HepG2 (cell line): ENCODE measurements around the gene MRPL14. TPM values are rescaled to one million over a fixed set of nuclear protein-coding genes. Genes with fewer than 3 reads are reported as not detected.

Experiments used
- BHLHE40 ChIP-seq: IDR thresholded peaks from 2 replicates; pipeline ENCODE4 v1.6.1; 2011; ENCODE audit warnings: low read length, improper control_type of control experiment
- DMAP1 ChIP-seq: IDR thresholded peaks from 2 replicates; pipeline ENCODE4 v1.6.1; 2016
- HNRNPK ChIP-seq: fragments of 200-400 bp; formaldehyde crosslinking; IDR thresholded peaks from 2 replicates; pipeline ENCODE4 v1.6.1; 2018; ENCODE audit warnings: low read length, low read depth, moderate library complexity, mild to moderate bottlenecking; ENCODE audit not compliant: poor library complexity, severe bottlenecking
- HOXA3 ChIP-seq: sonication (generic); formaldehyde crosslinking; IDR thresholded peaks from 2 replicates; pipeline ENCODE4 v1.5.0; 2020; ENCODE audit warnings: missing genetic modification reagents
- KAT8 ChIP-seq: IDR thresholded peaks from 2 replicates; pipeline ENCODE4 v1.6.1; 2016; ENCODE audit warnings: missing genetic modification reagents, missing compliant biosample characterization
- NKX3-1 ChIP-seq: sonication (generic); formaldehyde crosslinking; IDR thresholded peaks from 2 replicates; pipeline ENCODE4 v1.5.0; 2020; ENCODE audit warnings: missing genetic modification reagents
- RBFOX2 ChIP-seq: fragments of 200-400 bp; formaldehyde crosslinking; IDR thresholded peaks from 2 replicates; pipeline ENCODE4 v1.6.1; 2017; ENCODE audit warnings: low read depth, mild to moderate bottlenecking, low read length
- polyA plus RNA-seq, 8 experiments: library from polyadenylated mRNA; depleted of rRNA in 3 of 8; stranded (reverse) in 7 of 8; unstranded in 1 of 8; fragments of >200 nt; fragmentation: Illumina TruSeq in 4 of 8; extraction: Trizol in 4 of 8; gene quantifications; 2 replicates each; pipeline versions ENCODE4 v1.2.1 to v1.2.3, GENCODE V29; 2011 to 2016; ENCODE audit warnings: low read depth in 4 of 8, missing spikeins in 1 of 8, mixed read lengths in 1 of 8; ENCODE audit not compliant: insufficient read depth in 1 of 8
- total RNA-seq, 5 experiments: library from RNA; depleted of rRNA; stranded (reverse); fragments of >200 nt; fragmentation: Illumina TruSeq; extraction: Trizol; gene quantifications; 2 replicates each; pipeline ENCODE4 v1.2.3, GENCODE V29; 2016; ENCODE audit warnings: low read depth in 1 of 5
- TF ChIP-seq, protein P1 (sequence below): sonication (generic); formaldehyde crosslinking; IDR thresholded peaks from 2 replicates; pipeline ENCODE4 v1.4.0; 2020; ENCODE audit warnings: missing genetic modification reagents
- TF ChIP-seq, protein P2 (sequence below): sonication (generic); formaldehyde crosslinking; IDR thresholded peaks from 2 replicates; pipeline ENCODE4 v1.4.0; 2020; ENCODE audit warnings: missing genetic modification reagents
- TF ChIP-seq, protein P3 (sequence below): sonication (generic); formaldehyde crosslinking; IDR thresholded peaks from 2 replicates; pipeline ENCODE4 v1.8.1; 2023; ENCODE audit warnings: mild to moderate bottlenecking, missing genetic modification reagents, borderline replicate concordance
- TF ChIP-seq, protein P4 (sequence below): IDR thresholded peaks from 2 replicates; pipeline ENCODE4 v1.6.1; 2016; ENCODE audit warnings: missing biosample characterization, missing genetic modification reagents, low read depth
- TF ChIP-seq, protein P5 (sequence below): sonication (generic); formaldehyde crosslinking; IDR thresholded peaks from 2 replicates; pipeline ENCODE4 v1.4.0; 2020; ENCODE audit warnings: low read depth, mild to moderate bottlenecking, missing genetic modification reagents
- TF ChIP-seq, protein P6 (sequence below): sonication (generic); formaldehyde crosslinking; IDR thresholded peaks from 2 replicates; pipeline ENCODE4 v1.4.0; 2020; ENCODE audit warnings: missing genetic modification reagents
- TF ChIP-seq, protein P7 (sequence below): sonication (generic); formaldehyde crosslinking; IDR thresholded peaks from 2 replicates; pipeline ENCODE4 v1.8.1; 2022; ENCODE audit warnings: low read depth, mild to moderate bottlenecking, missing genetic modification reagents

Gene MRPL14
- total and polyA plus RNA-seq, 2 of the 13 experiments (the other 11 are each of a cell fraction or from before 2014, with no cell fraction given) = 157 to 178 TPM

DNA sequence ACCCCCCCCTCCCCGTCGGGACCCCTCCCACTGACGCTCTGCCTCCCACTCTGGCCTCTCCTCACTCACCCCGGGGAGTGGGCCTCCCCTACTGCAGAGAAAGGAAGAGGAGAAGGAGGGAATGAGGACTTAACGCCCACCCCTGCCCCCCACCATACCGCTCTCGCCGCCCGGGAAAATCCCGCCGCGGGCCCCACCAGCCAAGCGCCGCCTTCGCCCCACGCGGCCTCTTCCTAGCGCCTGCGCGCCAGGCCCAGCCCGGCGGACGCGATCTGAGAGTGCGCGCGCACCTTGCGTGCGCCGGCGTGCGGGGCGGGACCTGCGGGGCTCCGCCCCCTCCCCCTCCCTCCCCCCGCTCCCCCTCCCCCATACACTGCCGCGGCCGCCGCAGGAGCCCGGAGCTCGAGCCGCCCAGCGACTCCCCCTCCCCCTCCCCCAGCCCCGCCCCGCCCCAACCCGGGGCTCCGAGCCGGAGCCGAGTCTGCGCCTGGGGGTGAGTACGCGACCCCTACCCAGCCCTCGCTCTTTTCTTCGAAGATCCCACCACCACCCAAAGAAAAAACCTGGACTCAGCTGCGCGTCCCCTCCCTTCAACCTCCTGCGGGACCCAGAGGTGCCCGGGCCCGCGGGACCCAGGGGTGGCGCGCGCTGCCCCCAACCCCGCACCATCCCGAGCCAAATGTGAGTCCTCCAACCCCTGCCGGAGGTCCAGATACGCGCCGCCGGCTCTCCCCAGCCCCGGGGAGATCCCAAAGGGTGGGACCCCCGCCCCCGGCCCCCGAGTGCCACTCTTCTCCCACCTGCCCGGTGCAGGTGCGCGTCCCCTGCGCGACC, at the start of gene MRPL14, which contains the start of gene TMEM63B (continued):
- peak; percentile 100 for TF ChIP-seq HNRNPK
- TF ChIP-seq, protein P1, sequence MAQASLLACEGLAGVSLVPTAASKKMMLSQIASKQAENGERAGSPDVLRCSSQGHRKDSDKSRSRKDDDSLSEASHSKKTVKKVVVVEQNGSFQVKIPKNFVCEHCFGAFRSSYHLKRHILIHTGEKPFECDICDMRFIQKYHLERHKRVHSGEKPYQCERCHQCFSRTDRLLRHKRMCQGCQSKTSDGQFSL (CRISPR knock-in tag) = peak; percentile 84
- TF ChIP-seq, protein P2, sequence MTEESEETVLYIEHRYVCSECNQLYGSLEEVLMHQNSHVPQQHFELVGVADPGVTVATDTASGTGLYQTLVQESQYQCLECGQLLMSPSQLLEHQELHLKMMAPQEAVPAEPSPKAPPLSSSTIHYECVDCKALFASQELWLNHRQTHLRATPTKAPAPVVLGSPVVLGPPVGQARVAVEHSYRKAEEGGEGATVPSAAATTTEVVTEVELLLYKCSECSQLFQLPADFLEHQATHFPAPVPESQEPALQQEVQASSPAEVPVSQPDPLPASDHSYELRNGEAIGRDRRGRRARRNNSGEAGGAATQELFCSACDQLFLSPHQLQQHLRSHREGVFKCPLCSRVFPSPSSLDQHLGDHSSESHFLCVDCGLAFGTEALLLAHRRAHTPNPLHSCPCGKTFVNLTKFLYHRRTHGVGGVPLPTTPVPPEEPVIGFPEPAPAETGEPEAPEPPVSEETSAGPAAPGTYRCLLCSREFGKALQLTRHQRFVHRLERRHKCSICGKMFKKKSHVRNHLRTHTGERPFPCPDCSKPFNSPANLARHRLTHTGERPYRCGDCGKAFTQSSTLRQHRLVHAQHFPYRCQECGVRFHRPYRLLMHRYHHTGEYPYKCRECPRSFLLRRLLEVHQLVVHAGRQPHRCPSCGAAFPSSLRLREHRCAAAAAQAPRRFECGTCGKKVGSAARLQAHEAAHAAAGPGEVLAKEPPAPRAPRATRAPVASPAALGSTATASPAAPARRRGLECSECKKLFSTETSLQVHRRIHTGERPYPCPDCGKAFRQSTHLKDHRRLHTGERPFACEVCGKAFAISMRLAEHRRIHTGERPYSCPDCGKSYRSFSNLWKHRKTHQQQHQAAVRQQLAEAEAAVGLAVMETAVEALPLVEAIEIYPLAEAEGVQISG (CRISPR knock-in tag) = peak; percentile 65
- TF ChIP-seq, protein P3, sequence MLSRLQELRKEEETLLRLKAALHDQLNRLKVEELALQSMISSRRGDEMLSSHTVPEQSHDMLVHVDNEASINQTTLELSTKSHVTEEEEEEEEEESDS (CRISPR knock-in tag) = no peak
- TF ChIP-seq, protein P4, sequence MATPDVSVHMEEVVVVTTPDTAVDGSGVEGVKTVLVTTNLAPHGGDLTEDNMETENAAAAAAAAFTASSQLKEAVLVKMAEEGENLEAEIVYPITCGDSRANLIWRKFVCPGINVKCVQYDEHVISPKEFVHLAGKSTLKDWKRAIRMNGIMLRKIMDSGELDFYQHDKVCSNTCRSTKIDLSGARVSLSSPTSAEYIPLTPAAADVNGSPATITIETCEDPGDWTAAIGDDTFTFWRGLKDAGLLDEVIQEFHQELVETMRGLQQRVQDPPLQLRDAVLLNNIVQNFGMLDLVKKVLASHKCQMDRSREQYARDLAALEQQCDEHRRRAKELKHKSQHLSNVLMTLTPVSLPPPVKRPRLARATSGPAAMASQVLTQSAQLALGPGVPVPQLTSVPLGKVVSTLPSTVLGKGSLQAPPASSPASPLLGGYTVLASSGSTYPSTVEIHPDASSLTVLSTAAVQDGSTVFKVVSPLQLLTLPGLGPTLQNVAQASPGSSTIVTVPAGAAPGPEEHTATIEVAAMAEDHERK (CRISPR knock-in tag) = peak; percentile 76
- TF ChIP-seq KAT8 = peak; percentile 43; the same call in 1 of the 2 replicates
- peak; percentile 87 for TF ChIP-seq RBFOX2
- TF ChIP-seq, protein P5, sequence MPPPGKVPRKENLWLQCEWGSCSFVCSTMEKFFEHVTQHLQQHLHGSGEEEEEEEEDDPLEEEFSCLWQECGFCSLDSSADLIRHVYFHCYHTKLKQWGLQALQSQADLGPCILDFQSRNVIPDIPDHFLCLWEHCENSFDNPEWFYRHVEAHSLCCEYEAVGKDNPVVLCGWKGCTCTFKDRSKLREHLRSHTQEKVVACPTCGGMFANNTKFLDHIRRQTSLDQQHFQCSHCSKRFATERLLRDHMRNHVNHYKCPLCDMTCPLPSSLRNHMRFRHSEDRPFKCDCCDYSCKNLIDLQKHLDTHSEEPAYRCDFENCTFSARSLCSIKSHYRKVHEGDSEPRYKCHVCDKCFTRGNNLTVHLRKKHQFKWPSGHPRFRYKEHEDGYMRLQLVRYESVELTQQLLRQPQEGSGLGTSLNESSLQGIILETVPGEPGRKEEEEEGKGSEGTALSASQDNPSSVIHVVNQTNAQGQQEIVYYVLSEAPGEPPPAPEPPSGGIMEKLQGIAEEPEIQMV = peak; percentile 79
- peak; percentile 51 for TF ChIP-seq DMAP1 (CRISPR knock-in tag)
- TF ChIP-seq, protein P6, sequence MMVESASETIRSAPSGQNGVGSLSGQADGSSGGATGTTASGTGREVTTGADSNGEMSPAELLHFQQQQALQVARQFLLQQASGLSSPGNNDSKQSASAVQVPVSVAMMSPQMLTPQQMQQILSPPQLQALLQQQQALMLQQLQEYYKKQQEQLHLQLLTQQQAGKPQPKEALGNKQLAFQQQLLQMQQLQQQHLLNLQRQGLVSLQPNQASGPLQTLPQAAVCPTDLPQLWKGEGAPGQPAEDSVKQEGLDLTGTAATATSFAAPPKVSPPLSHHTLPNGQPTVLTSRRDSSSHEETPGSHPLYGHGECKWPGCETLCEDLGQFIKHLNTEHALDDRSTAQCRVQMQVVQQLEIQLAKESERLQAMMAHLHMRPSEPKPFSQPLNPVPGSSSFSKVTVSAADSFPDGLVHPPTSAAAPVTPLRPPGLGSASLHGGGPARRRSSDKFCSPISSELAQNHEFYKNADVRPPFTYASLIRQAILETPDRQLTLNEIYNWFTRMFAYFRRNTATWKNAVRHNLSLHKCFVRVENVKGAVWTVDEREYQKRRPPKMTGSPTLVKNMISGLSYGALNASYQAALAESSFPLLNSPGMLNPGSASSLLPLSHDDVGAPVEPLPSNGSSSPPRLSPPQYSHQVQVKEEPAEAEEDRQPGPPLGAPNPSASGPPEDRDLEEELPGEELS (CRISPR knock-in tag) = peak; percentile 23; the same call in 1 of the 2 replicates
- TF ChIP-seq NKX3-1 = 0 out of 2 replicates have a peak, but pooled peaks have one; percentile 69
- TF ChIP-seq HOXA3 (CRISPR knock-in tag) = peak; percentile 62; the same call in 1 of the 2 replicates
- TF ChIP-seq, protein P7, sequence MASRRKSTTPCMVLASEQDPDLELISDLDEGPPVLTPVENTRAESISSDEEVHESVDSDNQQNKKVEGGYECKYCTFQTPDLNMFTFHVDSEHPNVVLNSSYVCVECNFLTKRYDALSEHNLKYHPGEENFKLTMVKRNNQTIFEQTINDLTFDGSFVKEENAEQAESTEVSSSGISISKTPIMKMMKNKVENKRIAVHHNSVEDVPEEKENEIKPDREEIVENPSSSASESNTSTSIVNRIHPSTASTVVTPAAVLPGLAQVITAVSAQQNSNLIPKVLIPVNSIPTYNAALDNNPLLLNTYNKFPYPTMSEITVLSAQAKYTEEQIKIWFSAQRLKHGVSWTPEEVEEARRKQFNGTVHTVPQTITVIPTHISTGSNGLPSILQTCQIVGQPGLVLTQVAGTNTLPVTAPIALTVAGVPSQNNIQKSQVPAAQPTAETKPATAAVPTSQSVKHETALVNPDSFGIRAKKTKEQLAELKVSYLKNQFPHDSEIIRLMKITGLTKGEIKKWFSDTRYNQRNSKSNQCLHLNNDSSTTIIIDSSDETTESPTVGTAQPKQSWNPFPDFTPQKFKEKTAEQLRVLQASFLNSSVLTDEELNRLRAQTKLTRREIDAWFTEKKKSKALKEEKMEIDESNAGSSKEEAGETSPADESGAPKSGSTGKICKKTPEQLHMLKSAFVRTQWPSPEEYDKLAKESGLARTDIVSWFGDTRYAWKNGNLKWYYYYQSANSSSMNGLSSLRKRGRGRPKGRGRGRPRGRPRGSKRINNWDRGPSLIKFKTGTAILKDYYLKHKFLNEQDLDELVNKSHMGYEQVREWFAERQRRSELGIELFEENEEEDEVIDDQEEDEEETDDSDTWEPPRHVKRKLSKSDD (CRISPR knock-in tag) = peak; percentile 13; the same call in 1 of the 2 replicates
- no peak for TF ChIP-seq BHLHE40
